Mucosa of stomach (tissue), 1 donor: ENCODE data around the gene CBX7.

Source experiments
- H3K27me3 ChIP-seq: one replicate; pipeline ENCODE4 v1.7.0; 2013; ENCODE audit warnings: mild to moderate bottlenecking, low read length; ENCODE audit not compliant: control insufficient read depth, insufficient read depth
- H3K36me3 ChIP-seq: one replicate; pipeline ENCODE4 v1.7.0; 2013; ENCODE audit warnings: low read length; ENCODE audit not compliant: control insufficient read depth, insufficient read depth
- H3K4me1 ChIP-seq: one replicate; pipeline ENCODE4 v1.7.0; 2013; ENCODE audit warnings: mild to moderate bottlenecking, low read length; ENCODE audit not compliant: control insufficient read depth, insufficient read depth
- H3K4me3 ChIP-seq: one replicate; pipeline ENCODE4 v1.7.0; 2013; ENCODE audit warnings: low read length
- H3K9ac ChIP-seq: one replicate; pipeline ENCODE4 v1.7.0; 2013; ENCODE audit warnings: mild to moderate bottlenecking, low read length, moderate library complexity
- H3K9me3 ChIP-seq: one replicate; pipeline ENCODE4 v1.7.0; 2013; ENCODE audit warnings: mild to moderate bottlenecking, low read length, moderate library complexity; ENCODE audit not compliant: control insufficient read depth
- donor health status: Pancreatic carcinoma.

The CBX7 gene

GRCh38 chr22:39179401-39179827, 26.9 kb upstream of the CBX7 start:
- no peaks in the 10 kb centered on the region for H3K36me3 ChIP-seq
- H3K9me3 ChIP-seq, result no peaks in the 10 kb centered on the region
- H3K27me3 ChIP-seq, result peaks cover 9% of the 10 kb centered on the region
- H3K4me3 ChIP-seq, result no peak overlapping the region
- no peak overlapping the region for H3K9ac ChIP-seq
- peaks cover 27% of the 10 kb centered on the region for H3K4me1 ChIP-seq

GRCh38 chr22:39178206-39179111, 26.0 kb upstream of the CBX7 start:
- H3K9me3 ChIP-seq, result no peaks in the 10 kb centered on the region
- H3K9ac ChIP-seq, result no peak overlapping the region
- H3K36me3 ChIP-seq, result no peaks in the 10 kb centered on the region
- H3K4me3 ChIP-seq, result no peak overlapping the region
- H3K4me1 ChIP-seq, result peaks cover 32% of the 10 kb centered on the region
- peaks cover 9% of the 10 kb centered on the region for H3K27me3 ChIP-seq

GRCh38 chr22:39177791-39178190, 25.3 kb upstream of the CBX7 start:
- peaks cover 9% of the 10 kb centered on the region for H3K27me3 ChIP-seq
- peaks cover 32% of the 10 kb centered on the region for H3K4me1 ChIP-seq
- H3K9me3 ChIP-seq, result no peaks in the 10 kb centered on the region
- H3K9ac ChIP-seq, result no peak overlapping the region
- no peak overlapping the region for H3K4me3 ChIP-seq
- no peaks in the 10 kb centered on the region for H3K36me3 ChIP-seq

GRCh38 chr22:39177456-39177775, 24.9 kb upstream of the CBX7 start:
- Histone ChIP-seq H3K27me3 (peaks cover 9% of the 10 kb centered on the region), H3K4me1 (peaks cover 32% of the 10 kb centered on the region), H3K36me3 (no peaks in the 10 kb centered on the region), H3K9me3 (no peaks in the 10 kb centered on the region), H3K4me3 (no peak overlapping the region), H3K9ac (no peak overlapping the region)

- Histone ChIP-seq H3K36me3 (no peaks in the 10 kb centered on the region), H3K9me3 (no peaks in the 10 kb centered on the region), H3K4me3 (no peak overlapping the region), H3K4me1 (peaks cover 32% of the 10 kb centered on the region), H3K27me3 (peaks cover 9% of the 10 kb centered on the region), H3K9ac (peak overlapping the region; percentile 0)
These were observed 24.4 kb upstream of the CBX7 start for GRCh38 chr22:39176714-39177455.

GRCh38 chr22:39176143-39176713, 23.7 kb upstream of the CBX7 start:
- Histone ChIP-seq H3K27me3 (peaks cover 9% of the 10 kb centered on the region), H3K36me3 (no peaks in the 10 kb centered on the region), H3K4me1 (peaks cover 33% of the 10 kb centered on the region), H3K4me3 (no peak overlapping the region), H3K9ac (peak overlapping the region; percentile 0), H3K9me3 (no peaks in the 10 kb centered on the region)

- Histone ChIP-seq H3K9me3 (no peaks in the 10 kb centered on the region), H3K27me3 (peaks cover 9% of the 10 kb centered on the region), H3K4me1 (peaks cover 37% of the 10 kb centered on the region), H3K4me3 (no peak overlapping the region), H3K36me3 (no peaks in the 10 kb centered on the region), H3K9ac (peak overlapping the region; percentile 0)
These were observed 23.1 kb upstream of the CBX7 start for GRCh38 chr22:39175353-39176142.

- H3K9ac ChIP-seq, result peak overlapping the region; percentile 16
- H3K9me3 ChIP-seq, result no peaks in the 10 kb centered on the region
- H3K4me3 ChIP-seq, result no peak overlapping the region
- H3K36me3 ChIP-seq, result no peaks in the 10 kb centered on the region
- H3K4me1 ChIP-seq, result peaks cover 37% of the 10 kb centered on the region
- peaks cover 9% of the 10 kb centered on the region for H3K27me3 ChIP-seq
These were observed 22.2 kb upstream of the CBX7 start for GRCh38 chr22:39174498-39175352.

- H3K9me3 ChIP-seq, result no peaks in the 10 kb centered on the region
- H3K4me1 ChIP-seq, result peaks cover 37% of the 10 kb centered on the region
- H3K36me3 ChIP-seq, result no peaks in the 10 kb centered on the region
- H3K27me3 ChIP-seq, result peaks cover 9% of the 10 kb centered on the region
- H3K4me3 ChIP-seq, result no peak overlapping the region
- H3K9ac ChIP-seq, result peak overlapping the region; percentile 16
These were observed 21.5 kb upstream of the CBX7 start for GRCh38 chr22:39173787-39174497.

- H3K4me1 ChIP-seq, result peaks cover 37% of the 10 kb centered on the region
- no peaks in the 10 kb centered on the region for H3K9me3 ChIP-seq
- H3K4me3 ChIP-seq, result no peak overlapping the region
- no peaks in the 10 kb centered on the region for H3K36me3 ChIP-seq
- peaks cover 9% of the 10 kb centered on the region for H3K27me3 ChIP-seq
- no peak overlapping the region for H3K9ac ChIP-seq
These were observed 20.7 kb upstream of the CBX7 start for GRCh38 chr22:39173050-39173706.
